K562 (cell line): ENCODE data around the gene KCTD13. TPM values are rescaled to one million over a fixed set of nuclear protein-coding genes. Genes with fewer than 3 reads are reported as not detected.

Source experiments
- CTCF ChIP-seq, 3 experiments: IDR thresholded peaks in 2 of 3; conservative IDR thresholded peaks in 1 of 3; 2 replicates each; pipeline ENCODE4 v1.5.1; 2011 to 2012; ENCODE audit warnings: low read length in 3 of 3, mild to moderate bottlenecking in 3 of 3, control low read depth in 2 of 3, improper control_type of control experiment in 1 of 3, inconsistent platforms in 1 of 3, low read depth in 1 of 3, mixed read lengths in 1 of 3, moderate library complexity in 1 of 3; ENCODE audit not compliant: insufficient read depth in 2 of 3
- DEAF1 ChIP-seq: fragments of 450-650 bp; formaldehyde crosslinking; IDR thresholded peaks from 2 replicates; pipeline ENCODE4 v1.4.0; 2020; ENCODE audit warnings: mild to moderate bottlenecking, moderate library complexity
- FOXP1 ChIP-seq: sonication (generic); formaldehyde crosslinking; IDR thresholded peaks from 2 replicates; pipeline ENCODE4 v1.8.0; 2022; ENCODE audit warnings: mild to moderate bottlenecking, missing genetic modification reagents
- HDAC1 ChIP-seq, 2 experiments: fragments of 450-650 bp; IDR thresholded peaks; 2 replicates each; pipeline ENCODE4 v1.6.1; 2016 to 2017; ENCODE audit warnings: inconsistent platforms in 1 of 2, mild to moderate bottlenecking in 1 of 2, moderate library complexity in 1 of 2
- LEF1 ChIP-seq: fragments of 450-650 bp; IDR thresholded peaks from 2 replicates; pipeline ENCODE4 v1.6.1; 2016; ENCODE audit warnings: mild to moderate bottlenecking
- SNIP1 ChIP-seq: fragments of 450-650 bp; IDR thresholded peaks from 2 replicates; pipeline ENCODE4 v1.7.1; 2017; ENCODE audit warnings: low read depth, mild to moderate bottlenecking
- STAT6 ChIP-seq: sonication (generic); formaldehyde crosslinking; IDR thresholded peaks from 2 replicates; pipeline ENCODE4 v1.8.1; 2023; ENCODE audit warnings: mild to moderate bottlenecking, missing genetic modification reagents
- ZBTB11 ChIP-seq, 3 experiments: fragments of 200-800 bp in 1 of 3; fragments of 250-450 bp in 1 of 3; fragments of 450-650 bp in 1 of 3; sonication (Bioruptor Pico) in 1 of 3; sonication (Bioruptor generic) in 1 of 3; formaldehyde crosslinking in 1 of 3; IDR thresholded peaks; 2 replicates each; pipeline versions ENCODE4 v1.6.1 to v1.8.0; 2016 to 2022; ENCODE audit warnings: mild to moderate bottlenecking in 2 of 3, missing genetic modification characterization in 2 of 3, missing compliant biosample characterization in 1 of 3, moderate library complexity in 1 of 3
- ZEB2 ChIP-seq: fragments of 450-650 bp; IDR thresholded peaks from 2 replicates; pipeline ENCODE4 v1.6.1; 2016
- ZKSCAN8 ChIP-seq: fragments of 200-800 bp; sonication (Bioruptor generic); IDR thresholded peaks from 2 replicates; pipeline ENCODE4 v1.6.1; 2016; ENCODE audit warnings: missing genetic modification characterization, missing compliant biosample characterization
- polyA plus RNA-seq, 8 experiments: library from polyadenylated mRNA; depleted of rRNA in 4 of 8; stranded (reverse) in 5 of 8; unstranded in 3 of 8; fragments of >200 nt; fragmentation: Nextera tagmentation in 2 of 8; fragmentation: Illumina TruSeq in 1 of 8; extraction: Ambion mirVana in 2 of 8; extraction: Trizol in 1 of 8; gene quantifications; 2 replicates each; pipeline versions ENCODE4 v1.2.1 to v1.2.3, GENCODE V29; 2011 to 2014; ENCODE audit warnings: inconsistent platforms in 1 of 8, missing spikeins in 1 of 8
- total RNA-seq, 7 experiments: library from RNA; depleted of rRNA in 6 of 7; stranded (reverse); fragments of >200 nt in 6 of 7; fragmentation: Illumina TruSeq in 2 of 7; extraction: Trizol in 2 of 7; gene quantifications; 2 replicates each; pipeline versions ENCODE4 v1.2.1 to v1.2.3, GENCODE V29; 2011 to 2021; ENCODE audit warnings: low replicate concordance in 1 of 7

The KCTD13 gene
- total and polyA plus RNA-seq, 9 of the 15 experiments (the other 6 are each of a cell fraction or from before 2014, with no cell fraction given): 1.0 to 20.6 (median 9.8) TPM

- peak in 1 of 2 experiments; percentile 60; a peak in 2 of 4 replicates for TF ChIP-seq HDAC1 (IDR thresholded peaks at IDR 0.05)
- TF ChIP-seq ZEB2: peak; percentile 58; the same call in 1 of the 2 replicates
- peak; percentile 59 to 73 (median 71) for TF ChIP-seq CTCF (IDR thresholded peaks at IDR 0.05 in 2 of 3, conservative IDR thresholded peaks at IDR 0.05 in 1 of 3; ENCODE audit: insufficient read depth in 2 of 3, low read depth in 1 of 3, low read length in 3 of 3)
- TF ChIP-seq LEF1: peak; percentile 81
- TF ChIP-seq STAT6 (CRISPR knock-in tag): no peak
- no peak for TF ChIP-seq SNIP1
- peak; percentile 8; the same call in 1 of the 2 replicates for TF ChIP-seq DEAF1 (CRISPR knock-in tag)
- peak; percentile 38; the same call in 1 of the 2 replicates for TF ChIP-seq FOXP1 (CRISPR knock-in tag)
- 0 out of 2 replicates have a peak, but pooled peaks have one; percentile 4 for TF ChIP-seq ZKSCAN8 (CRISPR knock-in tag)
- TF ChIP-seq ZBTB11 (CRISPR knock-in tag; IDR thresholded peaks at IDR 0.05): peak in 1 of 3 experiments; percentile 26; a peak in 1 of 6 replicates
These were observed 18.1 kb upstream of the KCTD13 start (continued) for GRCh38 chr16:29943846-29944799.
